Measurements from ENCODE around the gene PRPF19. TPM values are rescaled to one million over a fixed set of nuclear protein-coding genes. Genes with fewer than 3 reads are reported as not detected.

The PRPF19 gene
- total RNA-seq, 1 experiment from 2014 or later: 116 TPM

- TF ChIP-seq PRRX2 (CRISPR knock-in tag; IDR thresholded peaks at IDR 0.05) (no peak), ZNF671 (CRISPR knock-in tag; IDR thresholded peaks at IDR 0.05) (no peak), HMGXB4 (CRISPR knock-in tag; IDR thresholded peaks at IDR 0.05) (no peak), ZNF317 (CRISPR knock-in tag; IDR thresholded peaks at IDR 0.05; ENCODE audit: borderline replicate concordance, low read depth) (no peak), ZNF121 (CRISPR knock-in tag; IDR thresholded peaks at IDR 0.05) (no peak), SOX15 (CRISPR knock-in tag; IDR thresholded peaks at IDR 0.05) (no peak), FOXP1 (CRISPR knock-in tag; IDR thresholded peaks at IDR 0.05; ENCODE audit: borderline replicate concordance) (no peak), CBFB (CRISPR knock-in tag; IDR thresholded peaks at IDR 0.05; ENCODE audit: low read depth) (no peak), ZNF416 (CRISPR knock-in tag; IDR thresholded peaks at IDR 0.05) (no peak), USF1 (CRISPR knock-in tag; IDR thresholded peaks at IDR 0.05) (no peak)
Measured at GRCh38 chr11:60854847-60855725, 51.3 kb downstream of the PRPF19 start (continued).

GRCh38 chr11:60854140-60854846, 52.1 kb downstream of the PRPF19 start:
- Mint-ChIP-seq H3K27ac (no peak overlapping the region), H3K36me3 (peaks cover 17% of the 10 kb centered on the region), H3K27me3 (ENCODE audit: low read depth) (peaks cover 13% of the 10 kb centered on the region), H3K4me1 (peaks cover 10% of the 10 kb centered on the region), H3K4me3 (no peak overlapping the region), H3K9me3 (no peaks in the 10 kb centered on the region)
- DNase-seq (ENCODE audit: low spot score) (no peak), ATAC-seq (no peak)
- POLR2A ChIA-PET: no interaction called here
- TF ChIP-seq E2F5 (CRISPR knock-in tag; IDR thresholded peaks at IDR 0.05) (no peak), ZNF396 (CRISPR knock-in tag; IDR thresholded peaks at IDR 0.05; ENCODE audit: borderline replicate concordance) (no peak), FOXP1 (CRISPR knock-in tag; IDR thresholded peaks at IDR 0.05; ENCODE audit: borderline replicate concordance) (no peak), NFE2L1 (CRISPR knock-in tag; IDR thresholded peaks at IDR 0.05) (no peak), MLX (CRISPR knock-in tag; IDR thresholded peaks at IDR 0.05) (no peak), NFYB (CRISPR knock-in tag; conservative IDR thresholded peaks at IDR 0.05; ENCODE audit: low read depth) (no peak), ZNF512 (CRISPR knock-in tag; IDR thresholded peaks at IDR 0.05; ENCODE audit: borderline replicate concordance) (no peak), CDX4 (CRISPR knock-in tag; IDR thresholded peaks at IDR 0.05; ENCODE audit: borderline replicate concordance) (no peak), ATF6 (CRISPR knock-in tag; IDR thresholded peaks at IDR 0.05) (no peak), PRRX2 (CRISPR knock-in tag; IDR thresholded peaks at IDR 0.05) (no peak), ZMAT4 (CRISPR knock-in tag; IDR thresholded peaks at IDR 0.05) (no peak), TP53 (CRISPR knock-in tag; IDR thresholded peaks at IDR 0.05) (no peak)
- CTCF ChIA-PET: interaction anchor here (1.1 kb wide), 1 partner anchor 33 kb away, joined by 5 read pairs; no protein-coding TSS in a partner anchor
